Fibroblast of lung (primary cell): ENCODE results near the gene TP73.

Source experiments
- CTCF ChIP-seq, 2 donors: IDR thresholded peaks in 1 of 2; conservative IDR thresholded peaks in 1 of 2; 1 replicate in 1 of 2; 2 replicates in 1 of 2; pipeline ENCODE4 v1.5.1; 2011 to 2012; ENCODE audit warnings: low read length in 2 of 2, control low read depth in 1 of 2, inconsistent platforms in 1 of 2, low read depth in 1 of 2, mild to moderate bottlenecking in 1 of 2
- EZH2 ChIP-seq: IDR thresholded peaks from 2 replicates; pipeline ENCODE4 v1.5.1; 2012; ENCODE audit warnings: low read length, control low read depth, mild to moderate bottlenecking; ENCODE audit errors: missing control alignments

- no peak for TF ChIP-seq CTCF (conservative IDR thresholded peaks at IDR 0.05 in 1 of 2, IDR thresholded peaks at IDR 0.05 in 1 of 2; ENCODE audit: low read depth in 1 of 2, low read length in 2 of 2)
- no peak for TF ChIP-seq EZH2
Observed at GRCh38 chr1:3759164-3759563, 106.8 kb downstream of the TP73 start.
